ENCODE data around the gene SHISA6.

SHISA6 gene

GRCh38 chr17:11539637-11540036, 298.6 kb downstream of the SHISA6 start:
- DNase-seq (ENCODE audit: low spot score) = no peak

- no peak for DNase-seq (ENCODE audit: low spot score)
Observed at GRCh38 chr17:11545002-11545401, 304.0 kb downstream of the SHISA6 start.

DNA sequence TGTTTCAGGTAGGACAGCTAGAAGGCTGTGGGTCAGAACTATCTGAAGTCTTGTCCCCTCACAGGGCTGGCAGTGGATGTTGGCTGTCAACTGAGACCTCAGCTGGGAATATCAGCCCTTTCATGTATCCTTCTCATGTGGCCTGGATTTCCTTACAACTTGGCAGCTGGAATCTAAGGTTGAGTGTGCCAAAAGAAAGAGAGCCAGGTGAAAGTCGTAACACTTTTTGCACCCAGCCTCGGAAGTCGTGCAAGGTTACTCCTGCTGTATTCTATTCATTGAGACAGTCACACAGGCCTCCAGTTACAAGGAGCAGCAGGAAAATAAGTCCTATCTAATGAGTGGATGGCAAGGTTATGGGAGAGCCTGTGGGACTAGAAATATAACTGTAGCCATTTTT, 304.7 kb downstream of the SHISA6 start:
- no peak for DNase-seq (ENCODE audit: low spot score)

GRCh38 chr17:11547853-11548252, 306.8 kb downstream of the SHISA6 start:
- no peak for DNase-seq (ENCODE audit: low spot score)

DNA sequence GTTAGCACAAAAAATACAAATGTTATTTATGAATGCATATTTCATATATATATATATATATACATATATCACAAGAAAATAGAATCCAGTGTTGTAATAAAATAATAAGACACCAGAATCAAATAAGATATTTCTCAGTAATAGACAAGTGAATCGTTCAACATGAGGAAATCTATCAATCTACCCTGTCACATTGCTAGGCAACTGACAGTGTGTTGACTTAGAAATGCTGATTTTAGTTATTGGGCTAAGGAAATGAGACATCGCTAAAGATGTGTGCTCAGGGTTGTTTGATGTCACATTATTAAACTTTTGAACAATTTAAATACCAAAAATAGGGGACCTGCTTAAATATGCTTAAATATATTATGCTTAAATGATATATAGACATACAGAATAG, 307.4 kb downstream of the SHISA6 start:
- DNase-seq (ENCODE audit: low spot score) = no peak

DNA sequence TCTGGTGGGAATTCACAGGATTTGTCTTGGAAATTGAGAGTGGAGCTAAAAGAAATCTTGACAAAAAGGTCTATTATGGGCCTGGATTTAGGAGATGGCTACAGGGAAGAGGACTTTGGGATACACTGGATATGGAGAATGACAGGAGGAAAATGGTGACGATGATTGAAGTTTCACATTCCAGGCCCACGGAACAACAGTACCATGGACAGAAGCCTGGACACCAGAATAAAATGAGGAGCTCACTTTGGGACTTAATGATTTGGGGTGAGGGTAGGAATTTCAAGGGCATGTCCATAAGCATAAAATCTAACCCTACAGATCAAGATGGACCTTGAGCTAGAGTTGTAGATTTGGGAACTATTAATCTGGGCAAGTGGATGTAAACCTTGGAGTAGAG, 309.4 kb downstream of the SHISA6 start:
- no peak for DNase-seq (ENCODE audit: low spot score)

DNA sequence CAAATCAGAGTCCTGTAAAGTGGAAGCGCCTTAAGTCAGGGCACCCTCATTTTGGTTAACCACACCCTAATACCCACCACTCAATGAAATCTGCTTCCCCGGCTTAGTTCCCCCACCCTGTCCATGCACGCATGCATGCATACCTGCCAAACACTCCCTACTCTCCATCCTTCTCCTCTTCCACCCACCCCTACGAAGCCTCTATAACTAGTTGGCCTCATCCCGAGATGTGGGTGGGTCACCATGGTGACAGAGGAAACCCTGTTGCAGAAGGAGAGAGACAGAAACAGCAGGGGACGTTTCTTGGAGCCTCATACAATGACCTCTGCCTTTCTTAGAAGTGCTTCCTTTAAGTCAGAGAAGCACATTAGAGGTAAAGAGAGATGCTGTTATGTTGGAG, 310.4 kb downstream of the SHISA6 start:
- no peak for DNase-seq (ENCODE audit: low spot score)

- DNase-seq (ENCODE audit: low spot score) = no peak
Observed at GRCh38 chr17:11553135-11553534, 312.1 kb downstream of the SHISA6 start.

GRCh38 chr17:11554042-11554441, 313.0 kb downstream of the SHISA6 start:
- no peak for DNase-seq (ENCODE audit: low spot score)

- DNase-seq (ENCODE audit: low spot score) = no peak
Observed at GRCh38 chr17:11554542-11554941, 313.5 kb downstream of the SHISA6 start.

GRCh38 chr17:11555530-11555929, 314.5 kb downstream of the SHISA6 start:
- no peak for DNase-seq (ENCODE audit: low spot score)

DNA sequence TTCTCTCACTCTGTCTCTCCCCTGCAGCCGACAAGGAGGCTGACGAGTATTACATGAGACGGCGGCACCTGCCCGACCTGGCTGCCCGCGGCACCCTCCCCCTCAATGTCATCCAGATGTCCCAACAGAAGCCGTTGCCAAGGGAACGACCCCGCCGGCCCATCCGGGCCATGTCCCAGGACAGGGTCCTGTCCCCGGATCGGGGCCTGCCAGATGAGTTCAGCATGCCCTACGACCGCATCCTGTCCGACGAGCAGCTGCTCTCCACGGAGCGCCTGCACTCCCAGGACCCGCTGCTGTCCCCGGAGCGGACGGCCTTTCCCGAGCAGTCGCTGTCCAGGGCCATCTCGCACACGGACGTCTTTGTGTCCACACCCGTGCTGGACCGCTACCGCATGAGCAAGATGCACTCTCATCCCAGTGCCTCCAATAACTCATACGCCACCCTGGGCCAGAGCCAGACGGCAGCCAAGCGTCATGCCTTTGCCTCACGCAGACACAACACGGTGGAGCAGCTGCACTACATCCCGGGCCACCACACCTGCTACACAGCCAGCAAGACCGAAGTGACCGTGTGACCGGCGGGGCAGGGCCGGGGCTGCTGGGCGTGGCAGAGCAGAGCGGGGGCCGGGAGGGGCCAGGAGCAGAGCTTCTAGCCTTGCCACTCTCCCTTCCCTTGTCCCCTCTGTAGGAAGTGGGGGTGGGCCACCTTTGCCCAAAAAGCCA, 316.9 kb downstream of the SHISA6 start:
- DNase-seq (ENCODE audit: low spot score) = no peak

DNA sequence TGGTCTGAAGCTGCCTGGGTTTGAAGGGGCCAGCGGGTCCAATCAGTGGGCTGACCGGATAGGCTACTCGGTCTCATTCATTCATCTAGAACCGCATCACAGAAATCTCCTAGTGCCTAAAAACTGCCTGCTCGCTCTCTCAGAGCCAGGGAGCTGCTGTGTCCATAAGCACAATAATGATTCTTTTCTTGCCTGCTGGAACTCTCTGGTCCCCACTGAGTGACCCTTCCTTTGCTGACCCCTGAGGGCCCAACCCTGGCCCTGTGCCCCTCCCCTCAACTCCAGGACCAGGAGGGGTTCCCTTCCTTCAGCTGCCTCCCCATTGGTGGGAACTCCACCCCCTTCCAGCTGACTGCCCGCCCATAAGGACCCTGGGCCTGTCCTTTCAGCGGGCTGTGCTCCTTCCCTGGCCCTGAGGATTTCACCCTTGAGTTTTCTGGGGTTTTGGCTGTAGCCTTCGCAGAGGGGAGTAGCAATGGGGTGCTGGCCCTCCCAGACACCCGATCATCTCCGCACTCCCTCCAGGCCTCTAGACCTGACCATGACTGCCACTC, 317.7 kb downstream of the SHISA6 start:
- no peak for DNase-seq (ENCODE audit: low spot score)

DNA sequence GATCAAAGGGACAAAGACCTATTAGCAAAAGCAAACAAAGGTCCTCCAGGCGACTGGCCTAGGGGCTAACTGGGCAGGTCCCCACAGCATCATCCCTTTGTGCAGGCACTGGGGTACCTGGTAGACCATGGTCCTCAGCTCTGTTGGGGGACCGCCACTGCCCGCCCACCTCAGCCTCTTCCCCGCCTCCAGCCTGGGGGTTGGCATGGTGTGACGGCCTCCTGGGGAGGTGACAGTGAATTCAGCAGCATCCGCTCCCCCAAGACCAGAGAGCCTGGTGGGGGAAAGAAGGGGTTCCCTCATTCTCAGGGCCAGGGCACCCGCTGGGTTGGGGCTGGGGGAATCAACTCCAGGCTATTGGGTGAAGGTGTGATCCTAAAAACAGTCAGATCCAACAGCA, 318.6 kb downstream of the SHISA6 start:
- DNase-seq (ENCODE audit: low spot score) = no peak

- no peak for DNase-seq (ENCODE audit: low spot score)
Observed at GRCh38 chr17:11561281-11561680, 320.3 kb downstream of the SHISA6 start.

GRCh38 chr17:11561702-11562101, 320.7 kb downstream of the SHISA6 start:
- DNase-seq (ENCODE audit: low spot score) = no peak

DNA sequence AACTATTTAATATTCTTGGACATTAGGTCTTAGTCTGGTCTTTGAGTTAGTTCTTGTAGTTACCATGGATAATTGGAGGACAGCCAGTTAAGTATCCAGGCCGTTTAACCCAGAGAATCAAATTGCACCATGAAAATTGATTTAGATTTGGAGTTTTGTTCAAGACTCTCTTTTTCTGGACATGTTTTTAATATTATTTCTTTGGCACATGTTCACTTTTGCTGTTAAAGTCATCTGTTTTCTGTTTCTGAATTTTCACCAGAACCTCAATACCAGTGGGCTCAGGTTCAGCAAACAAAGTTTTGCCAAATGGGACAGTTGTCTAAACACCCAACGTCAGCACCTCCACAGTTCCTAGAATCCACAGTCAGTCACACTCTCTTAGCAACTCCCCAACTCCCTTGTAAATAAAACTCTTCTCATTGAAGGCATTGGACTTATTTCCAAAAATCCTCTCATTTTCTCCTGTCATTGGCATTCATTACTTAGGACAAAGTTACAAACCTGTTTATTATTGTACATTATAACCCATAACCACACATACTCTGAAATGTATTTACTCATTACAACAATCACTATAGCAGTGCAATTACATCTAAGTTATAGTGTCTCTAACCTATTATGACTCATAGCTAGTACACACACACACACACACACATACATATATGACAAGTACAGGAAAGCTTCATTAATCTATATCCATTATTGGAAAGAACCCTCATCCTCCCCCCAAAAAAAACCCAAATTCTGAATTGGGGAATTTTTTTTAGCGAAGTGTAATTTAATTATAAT, 323.8 kb downstream of the SHISA6 start:
- DNase-seq (ENCODE audit: low spot score) = no peak

- no peak for DNase-seq (ENCODE audit: low spot score)
Observed at GRCh38 chr17:11565591-11565990, 324.6 kb downstream of the SHISA6 start.

DNA sequence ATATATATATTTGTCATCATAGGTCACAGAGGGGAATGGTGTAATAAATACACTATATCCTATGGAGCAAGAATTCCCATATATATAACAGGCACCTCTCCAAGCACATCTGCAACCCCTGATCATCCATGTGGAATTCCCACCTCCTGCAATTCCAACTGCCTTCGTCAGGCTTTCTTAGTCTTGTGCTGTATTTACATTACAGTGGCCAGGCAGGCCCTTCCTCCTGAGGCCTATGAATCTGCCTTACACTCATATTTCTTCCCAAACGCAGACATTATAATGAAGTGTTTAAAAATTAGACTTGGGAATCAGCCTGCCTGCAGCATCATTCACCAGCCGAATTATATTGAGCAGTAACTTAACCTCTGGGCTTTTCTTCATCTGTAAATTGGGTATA, 338.0 kb downstream of the SHISA6 start:
- DNase-seq (ENCODE audit: low spot score) = no peak

- DNase-seq (ENCODE audit: low spot score) = no peak
Observed at GRCh38 chr17:11580677-11581076, 339.7 kb downstream of the SHISA6 start.

DNA sequence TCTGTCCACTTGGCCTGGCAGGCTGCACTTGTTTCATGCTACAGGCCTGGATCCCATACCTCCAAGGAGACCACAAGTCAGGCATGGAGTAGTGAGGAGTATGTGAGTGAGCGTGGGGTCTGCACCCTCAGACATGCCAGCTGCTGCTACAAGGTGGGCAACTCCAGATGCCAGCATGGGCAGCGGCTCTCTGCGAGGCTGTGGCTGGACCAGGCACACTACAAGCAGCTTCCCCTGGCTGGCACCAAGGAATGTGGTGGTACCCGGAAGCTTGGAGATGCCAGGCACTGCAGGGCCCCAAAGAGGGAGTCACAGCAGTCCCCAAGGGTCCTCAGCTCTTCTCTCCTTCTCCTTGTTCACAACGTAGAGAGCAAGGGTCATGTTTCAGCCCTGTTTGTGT, 341.2 kb downstream of the SHISA6 start:
- no peak for DNase-seq (ENCODE audit: low spot score)

GRCh38 chr17:11583306-11583992, 342.4 kb downstream of the SHISA6 start:
- no peak for DNase-seq (ENCODE audit: low spot score)

GRCh38 chr17:11589716-11590115, 348.7 kb downstream of the SHISA6 start:
- DNase-seq (ENCODE audit: low spot score) = no peak

Data from kidney capillary endothelial cell (primary cell).